Lung (tissue), 12 donors: ENCODE data around the gene AFAP1L2. TPM values are rescaled to one million over a fixed set of nuclear protein-coding genes. Genes with fewer than 3 reads are reported as not detected.

Experiments used
- ATAC-seq: fragments of 200-7000 bp; cut with Tn5 transposase; one replicate; pipeline ENCODE4 v1.9.1; 2020; ENCODE audit warnings: moderate number of reproducible peaks; ENCODE audit not compliant: insufficient read depth, low FRiP score
- DNase-seq, 3 donors: peaks; one replicate each; pipeline ENCODE4 v3.0.0-alpha.2; 2013 to 2017
- H3K27ac ChIP-seq, 2 donors: one replicate each; pipeline ENCODE4 v1.5.1; 2013; ENCODE audit warnings: mild to moderate bottlenecking in 2 of 2, moderate library complexity in 2 of 2, control low read depth in 1 of 2, inconsistent platforms in 1 of 2, low read depth in 1 of 2, low read length in 1 of 2
- H3K27me3 ChIP-seq, 3 donors: one replicate each; pipeline ENCODE4 v1.5.1; 2013; ENCODE audit warnings: low read length in 2 of 3; ENCODE audit not compliant: control insufficient read depth in 3 of 3, insufficient read depth in 3 of 3
- H3K36me3 ChIP-seq, 4 donors: one replicate each; pipeline ENCODE4 v1.5.1; 2013; ENCODE audit warnings: low read length in 4 of 4, mild to moderate bottlenecking in 1 of 4, moderate library complexity in 1 of 4; ENCODE audit not compliant: control insufficient read depth in 4 of 4, insufficient read depth in 4 of 4
- H3K4me1 ChIP-seq, 5 donors: one replicate each; pipeline ENCODE4 v1.5.1; 2013; ENCODE audit warnings: low read length in 5 of 5, mild to moderate bottlenecking in 2 of 5, moderate library complexity in 1 of 5; ENCODE audit not compliant: control insufficient read depth in 5 of 5, insufficient read depth in 5 of 5
- H3K4me3 ChIP-seq: one replicate; pipeline ENCODE4 v1.5.1; 2013; ENCODE audit warnings: mild to moderate bottlenecking, control low read depth, moderate library complexity
- H3K9ac ChIP-seq, 2 donors: one replicate each; pipeline ENCODE4 v1.5.1; 2013; ENCODE audit warnings: low read length in 2 of 2, control low read depth in 1 of 2; ENCODE audit not compliant: insufficient read depth in 1 of 2
- H3K9me3 ChIP-seq, 4 donors: one replicate each; pipeline ENCODE4 v1.5.1; 2013; ENCODE audit warnings: low read length in 3 of 4, mild to moderate bottlenecking in 1 of 4, moderate library complexity in 1 of 4; ENCODE audit not compliant: control insufficient read depth in 4 of 4, insufficient read depth in 3 of 4
- WGBS, 2 donors: extraction: QIAGEN DNeasy Blood & Tissue Kit; methylation state at CpG; one replicate each; pipeline ENCODE4 v1.1.7; 2013; 5-methylcytosine and 5-hydroxymethylcytosine counted together
- polyA plus RNA-seq, 2 donors: library from polyadenylated mRNA; stranded (reverse); fragments of 200-250 nt; gene quantifications; one replicate each; pipeline ENCODE4 v1.2.1, GENCODE V29; 2013
- total RNA-seq, 2 donors: library from RNA; depleted of rRNA in 1 of 2; stranded (reverse); fragments of >200 nt in 1 of 2; gene quantifications; one replicate each; pipeline ENCODE4 v1.2.1, GENCODE V29; 2014 to 2021
- TF ChIP-seq, protein P1 (sequence below): IDR thresholded peaks from 2 replicates; pipeline ENCODE4 v1.5.1; 2012; ENCODE audit warnings: mild to moderate bottlenecking; ENCODE audit errors: control extremely low read depth, extremely low read depth
- donor health status: control.
- donor health status: control.
- donor health status: Bipolar disorder and iron deficiency.
- donor health status: healthy.
- donor health status: DM: yes; HTN: yes; CAD: no.

The AFAP1L2 gene
- total and polyA plus RNA-seq, 4 donors: 2.0 to 21.0 (median 5.8) TPM

DNA sequence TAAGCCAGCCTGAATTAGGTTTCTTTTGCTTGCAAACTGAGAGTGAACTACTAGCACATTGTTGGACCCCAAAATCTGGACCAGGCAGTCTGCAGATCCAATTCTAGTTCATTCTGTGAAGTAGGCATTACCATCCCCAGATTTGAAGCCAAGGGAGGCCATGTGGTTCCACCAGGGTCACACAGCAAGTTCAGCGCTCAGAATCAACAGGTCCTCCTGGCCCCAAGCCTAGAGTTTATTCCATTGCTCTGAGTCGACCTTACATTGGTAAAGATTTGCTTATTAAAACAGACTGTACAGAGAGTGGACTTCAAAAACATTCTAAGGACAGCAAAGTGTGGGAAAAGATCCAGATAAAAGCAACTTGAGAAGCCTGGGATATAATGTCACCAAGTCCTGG, 50.9 kb downstream of the AFAP1L2 start:
- H3K4me3 ChIP-seq: no peak overlapping the region
- WGBS, 2 donors: 83 to 88% methylated on average over 2 of the region's 2 CpGs
- H3K36me3 ChIP-seq: no peaks in the 10 kb centered on the region
- DNase-seq: no peak
- no peak overlapping the region for H3K27ac ChIP-seq
- ATAC-seq: no peak
- H3K4me1 ChIP-seq: peaks cover 3 to 65% (median 16%) of the 10 kb centered on the region in 5 donors
- TF ChIP-seq, protein P1, sequence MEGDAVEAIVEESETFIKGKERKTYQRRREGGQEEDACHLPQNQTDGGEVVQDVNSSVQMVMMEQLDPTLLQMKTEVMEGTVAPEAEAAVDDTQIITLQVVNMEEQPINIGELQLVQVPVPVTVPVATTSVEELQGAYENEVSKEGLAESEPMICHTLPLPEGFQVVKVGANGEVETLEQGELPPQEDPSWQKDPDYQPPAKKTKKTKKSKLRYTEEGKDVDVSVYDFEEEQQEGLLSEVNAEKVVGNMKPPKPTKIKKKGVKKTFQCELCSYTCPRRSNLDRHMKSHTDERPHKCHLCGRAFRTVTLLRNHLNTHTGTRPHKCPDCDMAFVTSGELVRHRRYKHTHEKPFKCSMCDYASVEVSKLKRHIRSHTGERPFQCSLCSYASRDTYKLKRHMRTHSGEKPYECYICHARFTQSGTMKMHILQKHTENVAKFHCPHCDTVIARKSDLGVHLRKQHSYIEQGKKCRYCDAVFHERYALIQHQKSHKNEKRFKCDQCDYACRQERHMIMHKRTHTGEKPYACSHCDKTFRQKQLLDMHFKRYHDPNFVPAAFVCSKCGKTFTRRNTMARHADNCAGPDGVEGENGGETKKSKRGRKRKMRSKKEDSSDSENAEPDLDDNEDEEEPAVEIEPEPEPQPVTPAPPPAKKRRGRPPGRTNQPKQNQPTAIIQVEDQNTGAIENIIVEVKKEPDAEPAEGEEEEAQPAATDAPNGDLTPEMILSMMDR: no peak
- H3K9ac ChIP-seq: no peak overlapping the region
- H3K9me3 ChIP-seq: no peaks in the 10 kb centered on the region
- no peaks in the 10 kb centered on the region for H3K27me3 ChIP-seq

DNA sequence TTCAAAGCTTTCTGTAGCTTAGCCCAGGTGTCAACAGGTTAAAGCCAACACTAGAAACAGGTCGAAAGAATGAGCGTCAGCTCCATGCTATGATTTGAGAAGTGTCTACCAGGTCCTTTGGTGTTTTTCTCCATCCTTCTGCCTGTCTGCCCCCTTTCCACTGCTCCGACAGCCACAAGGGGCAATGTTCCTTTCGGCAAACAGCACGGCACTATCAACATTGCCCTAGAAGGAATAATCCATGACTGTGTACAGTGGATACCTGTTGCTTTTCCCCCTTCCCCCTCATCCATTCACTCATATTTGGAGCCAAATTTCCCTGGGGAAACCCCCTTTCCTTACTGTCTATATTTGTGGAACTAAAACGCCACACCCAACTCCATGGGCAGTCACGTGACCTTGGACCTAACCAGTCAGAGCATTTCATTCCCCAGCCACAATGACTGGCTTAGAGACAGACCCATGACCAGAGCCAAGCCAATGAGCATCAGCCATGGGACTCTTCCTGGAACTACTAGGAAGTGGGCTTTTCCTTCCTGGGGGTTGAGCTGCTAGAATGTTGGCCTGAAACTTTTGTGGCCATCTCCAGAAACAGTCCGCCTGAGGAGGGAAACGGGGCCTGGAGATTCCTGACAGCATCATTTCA, 51.5 kb downstream of the AFAP1L2 start:
- H3K9me3 ChIP-seq: no peaks in the 10 kb centered on the region
- DNase-seq (no peak), ATAC-seq (no peak)
- no peaks in the 10 kb centered on the region for H3K27me3 ChIP-seq
- 93 to 94% methylated on average over 9 of the region's 9 CpGs for WGBS, 2 donors
- no peaks in the 10 kb centered on the region for H3K36me3 ChIP-seq
- TF ChIP-seq, protein P1: no peak
- no peak overlapping the region for H3K27ac ChIP-seq
- H3K9ac ChIP-seq: no peak overlapping the region
- peaks cover 3 to 62% (median 16%) of the 10 kb centered on the region in 5 donors for H3K4me1 ChIP-seq
- H3K4me3 ChIP-seq: no peak overlapping the region

DNA sequence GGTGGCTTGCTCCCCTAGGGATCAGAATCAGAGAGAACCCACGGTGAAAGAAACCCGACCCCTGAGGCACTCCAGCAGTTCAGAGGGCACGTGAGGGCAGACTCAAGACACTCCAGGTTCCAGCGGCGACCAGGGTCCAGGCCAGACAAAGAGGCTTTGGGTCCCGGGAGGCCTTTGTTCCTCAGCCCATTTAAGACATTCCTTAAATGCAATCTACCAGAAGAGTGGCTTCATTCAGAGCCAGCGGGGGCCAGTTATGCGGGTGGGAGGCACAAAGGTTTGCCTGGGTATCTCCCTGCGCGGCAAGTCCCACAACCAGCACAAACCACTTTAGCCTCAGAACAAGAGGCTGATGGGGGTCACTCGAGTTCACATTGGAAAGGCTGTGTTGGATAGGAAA, 53.6 kb downstream of the AFAP1L2 start:
- peak overlapping the region in 1 of 2 donors; percentile 19 for H3K9ac ChIP-seq
- H3K36me3 ChIP-seq: no peaks in the 10 kb centered on the region
- ATAC-seq: no peak
- H3K4me1 ChIP-seq: peaks cover 0 to 42% (median 16%) of the 10 kb centered on the region in 5 donors
- TF ChIP-seq, protein P1: no peak
- no peak overlapping the region for H3K27ac ChIP-seq
- H3K27me3 ChIP-seq: no peaks in the 10 kb centered on the region
- H3K4me3 ChIP-seq: no peak overlapping the region
- H3K9me3 ChIP-seq: no peaks in the 10 kb centered on the region
- DNase-seq: peak in 1 of 3 donors; percentile 32
- 79 to 90% methylated on average over 11 of the region's 11 CpGs for WGBS, 2 donors
